Measurements from ENCODE around the gene POLQ. TPM values are rescaled to one million over a fixed set of nuclear protein-coding genes. Genes with fewer than 3 reads are reported as not detected.

Gene POLQ
- total and polyA plus RNA-seq, 2 of the 4 experiments (the other 2 are of a cell fraction) = 1.8 to 5.0 TPM

GRCh38 chr3:121414924-121415323 lies 130.9 kb downstream of the POLQ start:
- H3K4me2 ChIP-seq (ENCODE audit: low read depth, low read length) = no peak overlapping the region
- H3K79me1 ChIP-seq (ENCODE audit: low read depth in 1 of 2, low read length in 2 of 2) = no peaks in the 10 kb centered on the region
- no peak overlapping the region for H2BK20ac ChIP-seq (ENCODE audit: low read depth, low read length)
- H3K9ac ChIP-seq (ENCODE audit: low read depth, low read length) = no peak overlapping the region
- no peak overlapping the region for H2AFZ ChIP-seq (replicated peaks; ENCODE audit: low read length, poor library complexity)
- dilution Hi-C loops (cut with HindIII; ENCODE audit: low sequenced_read_pairs, unreplicated experiment) = no loop called here
- TF ChIP-seq, protein P1, sequence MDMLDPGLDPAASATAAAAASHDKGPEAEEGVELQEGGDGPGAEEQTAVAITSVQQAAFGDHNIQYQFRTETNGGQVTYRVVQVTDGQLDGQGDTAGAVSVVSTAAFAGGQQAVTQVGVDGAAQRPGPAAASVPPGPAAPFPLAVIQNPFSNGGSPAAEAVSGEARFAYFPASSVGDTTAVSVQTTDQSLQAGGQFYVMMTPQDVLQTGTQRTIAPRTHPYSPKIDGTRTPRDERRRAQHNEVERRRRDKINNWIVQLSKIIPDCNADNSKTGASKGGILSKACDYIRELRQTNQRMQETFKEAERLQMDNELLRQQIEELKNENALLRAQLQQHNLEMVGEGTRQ (IDR thresholded peaks at IDR 0.05; ENCODE audit: low read depth, low read length) = no peak
- no peak for TF ChIP-seq POLR2A (IDR thresholded peaks at IDR 0.05; ENCODE audit: low read depth, low read length)
- no peak for TF ChIP-seq MXI1 (IDR thresholded peaks at IDR 0.05; ENCODE audit: borderline replicate concordance, low read depth, low read length)
- TF ChIP-seq, protein P2, sequence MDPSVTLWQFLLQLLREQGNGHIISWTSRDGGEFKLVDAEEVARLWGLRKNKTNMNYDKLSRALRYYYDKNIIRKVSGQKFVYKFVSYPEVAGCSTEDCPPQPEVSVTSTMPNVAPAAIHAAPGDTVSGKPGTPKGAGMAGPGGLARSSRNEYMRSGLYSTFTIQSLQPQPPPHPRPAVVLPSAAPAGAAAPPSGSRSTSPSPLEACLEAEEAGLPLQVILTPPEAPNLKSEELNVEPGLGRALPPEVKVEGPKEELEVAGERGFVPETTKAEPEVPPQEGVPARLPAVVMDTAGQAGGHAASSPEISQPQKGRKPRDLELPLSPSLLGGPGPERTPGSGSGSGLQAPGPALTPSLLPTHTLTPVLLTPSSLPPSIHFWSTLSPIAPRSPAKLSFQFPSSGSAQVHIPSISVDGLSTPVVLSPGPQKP (IDR thresholded peaks at IDR 0.05; ENCODE audit: borderline replicate concordance, low read depth, low read length) = no peak
- TF ChIP-seq SMC3 (IDR thresholded peaks at IDR 0.05; ENCODE audit: low read depth, low read length) = no peak
- TF ChIP-seq MAZ (IDR thresholded peaks at IDR 0.05; ENCODE audit: borderline replicate concordance, low read depth, low read length) = no peak
- no peak for TF ChIP-seq RCOR1 (IDR thresholded peaks at IDR 0.05; ENCODE audit: insufficient replicate concordance, low read length)
- no peak for TF ChIP-seq CHD1 (IDR thresholded peaks at IDR 0.05; ENCODE audit: low read depth, low read length)
- no peak for TF ChIP-seq CEBPB (IDR thresholded peaks at IDR 0.05; ENCODE audit: low read depth, low read length)
- TF ChIP-seq CTCF (conservative IDR thresholded peaks at IDR 0.05; ENCODE audit: low read depth, low read length) = no peak
- no peak for TF ChIP-seq NFE2L2 (IDR thresholded peaks at IDR 0.05; ENCODE audit: low read depth, low read length)
- TF ChIP-seq RFX5 (IDR thresholded peaks at IDR 0.05; ENCODE audit: low read depth, low read length) = no peak
- no peaks in the 10 kb centered on the region for H3K9me3 ChIP-seq (ENCODE audit: control insufficient read depth, insufficient read depth, low read length)
- CTCF ChIA-PET = interaction anchor here (1.3 kb wide), 1 partner anchor 10 kb away, joined by 3 read pairs; no protein-coding TSS in a partner anchor
- BruUV-seq (replicated peaks) = no TSS peak
- no peak overlapping the region for H3K56ac ChIP-seq (ENCODE audit: extremely low read depth, insufficient read depth, low read length)
- no peak overlapping the region for H3K27ac ChIP-seq (ENCODE audit: insufficient read depth, low read length)
- H4K91ac ChIP-seq (ENCODE audit: insufficient read depth, low read depth, low read length) = no peak overlapping the region
- POLR2A ChIA-PET (ENCODE audit: unreplicated experiment) = no interaction called here
- no peaks in the 10 kb centered on the region for H3K9me1 ChIP-seq (ENCODE audit: insufficient read depth, low read length)
- ATAC-seq (ENCODE audit: low read depth) = no peak
- no peaks in the 10 kb centered on the region for H3K4me1 ChIP-seq (ENCODE audit: control insufficient read depth, insufficient read depth, low read length)
- no peak overlapping the region for H3K4me3 ChIP-seq (ENCODE audit: insufficient read depth, low read depth, low read length)
- H3K36me3 ChIP-seq (ENCODE audit: control insufficient read depth, insufficient read depth, low read length) = no peaks in the 10 kb centered on the region
- DNase-seq = no peak
- no peak overlapping the region for H3K18ac ChIP-seq (ENCODE audit: low read depth, low read length)
- in situ Hi-C loops (cut with MboI; ENCODE audit: low sequenced_read_pairs) = loop anchor here (25.0 kb wide), 1 partner anchor 97 kb away; no protein-coding TSS in a partner anchor
- H2BK5ac ChIP-seq (ENCODE audit: low read depth, low read length, poor library complexity, severe bottlenecking) = no peak overlapping the region
- no peak overlapping the region for H2AK9ac ChIP-seq (replicated peaks; ENCODE audit: low read depth, low read length, poor library complexity)
- H4K8ac ChIP-seq (ENCODE audit: low read depth in 2 of 2, low read length in 2 of 2) = no peak overlapping the region
- no peaks in the 10 kb centered on the region for H4K20me1 ChIP-seq (ENCODE audit: insufficient read depth, low read length)
- H2BK120ac ChIP-seq (ENCODE audit: low read depth, low read length) = no peak overlapping the region
- WGBS, 2 experiments (ENCODE audit: extremely low coverage in 2 of 2, insufficient read length in 1 of 2) = no CpG with 5 or more reads among the region's 2 CpGs
- no peak overlapping the region for H3K14ac ChIP-seq (replicated peaks; ENCODE audit: low read depth, low read length)
- no peak overlapping the region for H3K23ac ChIP-seq (ENCODE audit: low read depth, low read length)
- H3K4ac ChIP-seq (ENCODE audit: low read depth, low read length) = no peak overlapping the region
- no peak overlapping the region for H2AK5ac ChIP-seq (ENCODE audit: low read depth, low read length)
- no peak overlapping the region for H2BK15ac ChIP-seq (ENCODE audit: low read depth, low read length)
- H3K27me3 ChIP-seq (ENCODE audit: control insufficient read depth, insufficient read depth, low read length) = no peaks in the 10 kb centered on the region
- intact Hi-C loops (cut with micrococcal nuclease) = no loop called here
- H4K5ac ChIP-seq (ENCODE audit: low read depth, low read length) = no peak overlapping the region

Measured in IMR-90 (cell line).